CD4-positive, alpha-beta T cell treated with Interleukin-15 for 4 hours (primary cell): ENCODE measurements around the gene ARMC12.

Experiments
- DNase-seq: peaks from one replicate; pipeline ENCODE4 v3.0.0-alpha.2; 2020; ENCODE audit warnings: low spot score

ARMC12 gene

DNA sequence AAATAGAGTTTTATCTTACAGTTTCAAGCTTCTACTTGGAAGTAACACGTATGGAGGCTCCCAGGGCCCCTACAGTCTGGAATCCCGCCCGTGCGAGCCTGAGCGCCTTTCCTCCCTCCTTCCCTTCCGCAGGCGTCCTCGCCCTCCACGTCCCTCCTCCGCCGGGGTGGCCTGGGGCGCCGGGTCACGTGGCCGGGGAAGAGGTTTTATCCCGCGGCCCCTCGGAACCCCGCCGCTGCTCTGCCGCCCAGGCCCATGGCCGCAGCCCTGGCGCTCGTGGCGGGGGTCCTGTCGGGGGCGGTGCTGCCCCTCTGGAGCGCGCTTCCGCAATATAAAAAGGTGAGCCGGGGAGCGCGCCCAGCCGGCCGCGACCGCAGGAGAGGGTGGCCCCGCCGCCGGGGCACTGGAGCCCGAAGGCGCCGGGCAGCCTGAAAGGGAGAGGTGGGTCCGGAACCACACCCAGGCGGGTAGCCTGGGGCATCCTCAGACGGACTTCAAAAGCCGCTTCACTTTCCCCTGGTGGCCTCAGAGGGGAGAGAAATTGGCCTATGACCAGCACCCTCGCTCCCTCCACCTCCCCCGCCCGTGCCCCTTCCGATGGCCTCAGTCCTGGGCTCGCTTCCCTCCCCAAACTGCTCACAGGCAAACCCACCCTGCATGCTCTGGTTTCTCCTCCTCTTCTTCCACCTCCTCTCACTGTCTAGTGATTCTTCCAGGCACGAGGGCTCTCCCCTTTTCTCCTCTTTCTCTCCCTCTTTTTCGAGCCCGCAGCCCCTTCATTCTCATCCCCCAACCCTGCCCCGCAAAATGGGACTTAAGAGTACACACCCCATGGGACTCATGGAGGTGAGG is 39.8 kb downstream of the ARMC12 start, which contains the start of gene CLPSL2:
Gene CLPSL2 (plus strand): TSS at position 235 of the 852 bp plus-strand sequence. CDS start 21 bp downstream, at position 256.
- no peak for DNase-seq

DNA sequence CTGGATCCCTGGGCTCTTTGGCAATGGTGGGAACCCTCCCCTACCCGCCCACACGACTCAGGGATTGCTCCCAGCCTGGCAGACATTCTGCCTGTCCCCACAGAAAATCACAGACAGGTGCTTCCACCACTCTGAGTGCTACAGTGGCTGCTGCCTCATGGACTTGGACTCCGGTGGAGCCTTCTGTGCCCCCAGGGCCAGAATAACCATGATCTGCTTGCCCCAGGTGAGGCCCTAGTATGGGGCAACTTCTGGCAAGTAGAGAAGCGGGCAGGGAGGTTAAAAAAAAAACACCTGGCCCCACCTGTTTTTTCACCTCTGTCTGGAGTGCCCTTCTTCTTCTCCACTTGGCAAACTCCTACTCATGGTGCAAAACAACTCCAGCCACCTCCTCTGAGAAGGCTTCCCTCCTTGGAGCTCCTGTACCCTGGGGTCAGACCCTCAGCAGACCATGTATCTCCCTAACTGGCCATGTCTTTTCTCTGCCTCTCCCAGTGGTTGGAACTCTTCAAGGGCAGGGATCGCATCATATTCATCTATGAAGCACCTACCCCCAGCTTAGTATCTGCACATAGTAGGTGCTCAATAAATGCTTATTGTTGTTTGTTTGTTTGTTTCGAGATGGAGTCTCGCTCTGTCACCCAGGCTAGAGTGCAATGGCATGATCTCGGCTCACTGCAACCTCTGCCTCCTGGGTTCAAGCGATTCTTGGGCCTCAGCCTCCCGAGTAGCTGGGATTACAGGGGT is 40.7 kb downstream of the ARMC12 start:
- DNase-seq: no peak

DNA sequence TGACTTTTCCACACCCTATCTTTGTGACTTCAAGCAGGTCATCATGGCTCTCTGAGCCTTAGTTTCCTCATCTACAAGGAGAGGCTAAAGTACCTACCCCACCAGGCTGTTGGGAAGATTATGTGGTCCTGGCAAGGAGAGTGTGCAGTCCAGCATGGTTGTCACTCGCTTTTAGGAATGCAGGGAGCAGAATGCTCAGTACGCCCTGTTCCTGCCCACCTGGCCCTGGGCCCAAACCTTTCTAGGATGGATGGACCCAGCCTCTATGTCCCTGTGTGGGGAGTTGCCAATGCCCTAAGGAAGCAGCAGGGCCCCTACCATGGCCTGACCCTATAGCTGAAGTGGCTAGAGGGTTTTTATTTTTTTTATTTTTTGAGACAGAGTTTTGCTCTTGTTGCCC is 41.6 kb downstream of the ARMC12 start:
- DNase-seq: no peak

DNA sequence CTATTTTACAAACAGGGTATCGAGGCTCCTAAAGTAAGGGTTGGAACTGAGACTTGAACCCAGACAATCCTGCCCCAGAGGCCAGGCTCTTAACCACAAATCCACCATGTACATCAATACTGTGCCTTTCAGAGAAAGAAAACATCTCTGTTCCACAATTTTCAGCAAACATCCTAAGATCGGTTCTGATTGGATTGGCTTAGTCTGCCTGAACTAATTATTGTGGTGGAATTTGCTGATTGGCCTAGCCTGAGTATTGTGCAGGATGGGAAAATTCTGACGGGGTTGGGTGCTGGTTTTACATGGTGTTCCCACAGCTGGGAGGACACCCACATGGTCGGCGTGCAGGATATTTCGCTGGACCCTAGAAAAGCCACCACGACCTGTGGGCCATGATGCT is 43.9 kb downstream of the ARMC12 start, which contains the start of gene CLPSL1:
Gene CLPSL1 (plus strand): TSS at position 301 of the 400 bp plus-strand sequence. CDS start 92 bp downstream, at position 393.
- no peak for DNase-seq

DNA sequence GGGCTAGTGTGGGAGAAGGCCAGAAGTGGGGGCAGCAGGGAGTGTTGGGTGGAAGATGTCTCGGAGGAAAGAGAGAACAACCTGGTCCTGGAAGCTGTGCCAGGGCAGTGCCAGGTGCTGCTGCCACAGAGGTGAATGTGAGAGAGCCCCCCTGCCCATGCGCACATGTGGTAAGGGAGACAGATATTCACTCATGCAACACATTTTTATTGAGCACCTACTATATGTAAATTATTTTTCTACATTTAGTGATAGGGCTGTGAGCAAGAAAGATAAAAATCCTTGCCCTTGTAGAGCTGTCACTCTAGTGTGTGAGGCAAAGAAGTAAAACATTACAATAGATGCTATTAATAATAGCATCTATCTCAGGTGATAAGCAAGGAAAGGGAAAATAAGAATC is 44.5 kb downstream of the ARMC12 start:
- DNase-seq: no peak

DNA sequence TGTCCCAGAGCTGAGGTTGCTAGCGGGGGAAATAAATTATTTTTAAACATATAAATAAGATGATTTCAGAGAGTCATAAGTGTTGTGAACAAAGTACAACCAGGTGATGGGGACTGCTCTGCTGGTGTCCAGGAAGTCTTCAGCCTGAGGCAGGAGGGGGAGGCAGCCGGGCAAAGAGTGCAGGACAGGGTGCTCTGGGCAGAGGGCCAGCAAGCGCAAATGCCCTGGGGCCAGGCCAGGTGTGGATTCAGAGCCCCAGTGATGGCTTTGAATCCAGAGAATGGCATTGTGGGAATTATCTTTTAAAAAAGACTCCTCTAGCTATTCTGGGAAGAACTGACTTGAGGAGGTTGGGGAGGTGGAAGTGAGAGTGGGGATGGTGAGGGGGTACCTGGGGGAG is 45.6 kb downstream of the ARMC12 start:
- DNase-seq: no peak

DNA sequence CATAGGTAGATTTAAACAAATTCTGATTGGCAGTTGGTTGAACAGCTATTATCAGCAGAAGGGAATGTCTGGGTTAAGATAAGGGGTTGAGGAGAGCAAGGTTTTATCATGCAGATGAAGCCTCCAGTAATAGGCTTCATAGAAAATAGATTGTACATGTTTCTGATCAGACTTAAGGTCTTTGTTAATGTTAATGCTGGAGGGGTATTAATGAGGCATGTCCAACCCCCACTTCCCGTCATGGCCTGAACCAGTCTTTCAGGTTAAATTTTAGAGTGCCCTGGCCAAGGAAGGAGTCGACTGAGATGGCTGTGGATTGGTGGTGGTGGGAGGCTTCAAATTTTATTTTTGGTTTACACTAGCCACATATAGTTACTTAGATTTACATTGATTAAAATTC is 47.4 kb downstream of the ARMC12 start:
- no peak for DNase-seq

DNA sequence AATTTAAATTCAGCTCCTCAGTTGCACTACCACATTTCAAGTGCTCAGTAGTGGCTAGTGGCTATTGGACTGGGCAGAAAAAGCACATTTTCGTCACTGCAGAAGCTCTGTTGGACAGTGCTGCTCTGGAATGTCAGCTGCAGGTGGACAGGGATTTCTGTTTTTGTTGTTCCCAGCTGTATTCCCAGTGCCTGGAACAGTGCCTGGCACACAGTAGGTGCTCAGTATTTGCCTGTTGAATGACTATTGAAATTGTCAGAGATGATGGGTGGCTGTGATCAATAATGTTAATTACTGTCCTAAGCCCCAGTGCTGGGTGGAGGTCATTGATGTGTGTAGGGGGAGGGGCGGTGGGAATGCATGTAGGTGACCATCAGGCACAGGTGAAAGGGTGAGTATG is 49.4 kb downstream of the ARMC12 start:
- no peak for DNase-seq

DNA sequence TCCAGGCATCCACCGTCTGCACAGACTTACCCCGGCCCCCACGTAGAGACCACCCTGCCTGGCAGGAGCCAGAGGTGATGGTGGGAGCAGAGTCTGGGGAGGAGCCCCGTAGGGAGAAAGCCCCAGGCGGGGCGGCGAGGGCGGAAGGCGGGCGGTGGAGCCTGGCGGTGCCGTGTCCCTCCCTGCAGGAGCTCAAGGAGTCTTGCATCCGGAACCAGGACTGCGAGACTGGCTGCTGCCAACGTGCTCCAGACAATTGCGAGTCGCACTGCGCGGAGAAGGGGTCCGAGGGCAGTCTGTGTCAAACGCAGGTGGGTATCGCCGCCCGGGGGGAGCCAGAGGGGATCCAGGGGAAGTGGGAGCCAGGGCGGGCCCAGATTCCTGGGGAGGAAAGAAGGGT is 50.0 kb downstream of the ARMC12 start:
- DNase-seq: no peak

DNA sequence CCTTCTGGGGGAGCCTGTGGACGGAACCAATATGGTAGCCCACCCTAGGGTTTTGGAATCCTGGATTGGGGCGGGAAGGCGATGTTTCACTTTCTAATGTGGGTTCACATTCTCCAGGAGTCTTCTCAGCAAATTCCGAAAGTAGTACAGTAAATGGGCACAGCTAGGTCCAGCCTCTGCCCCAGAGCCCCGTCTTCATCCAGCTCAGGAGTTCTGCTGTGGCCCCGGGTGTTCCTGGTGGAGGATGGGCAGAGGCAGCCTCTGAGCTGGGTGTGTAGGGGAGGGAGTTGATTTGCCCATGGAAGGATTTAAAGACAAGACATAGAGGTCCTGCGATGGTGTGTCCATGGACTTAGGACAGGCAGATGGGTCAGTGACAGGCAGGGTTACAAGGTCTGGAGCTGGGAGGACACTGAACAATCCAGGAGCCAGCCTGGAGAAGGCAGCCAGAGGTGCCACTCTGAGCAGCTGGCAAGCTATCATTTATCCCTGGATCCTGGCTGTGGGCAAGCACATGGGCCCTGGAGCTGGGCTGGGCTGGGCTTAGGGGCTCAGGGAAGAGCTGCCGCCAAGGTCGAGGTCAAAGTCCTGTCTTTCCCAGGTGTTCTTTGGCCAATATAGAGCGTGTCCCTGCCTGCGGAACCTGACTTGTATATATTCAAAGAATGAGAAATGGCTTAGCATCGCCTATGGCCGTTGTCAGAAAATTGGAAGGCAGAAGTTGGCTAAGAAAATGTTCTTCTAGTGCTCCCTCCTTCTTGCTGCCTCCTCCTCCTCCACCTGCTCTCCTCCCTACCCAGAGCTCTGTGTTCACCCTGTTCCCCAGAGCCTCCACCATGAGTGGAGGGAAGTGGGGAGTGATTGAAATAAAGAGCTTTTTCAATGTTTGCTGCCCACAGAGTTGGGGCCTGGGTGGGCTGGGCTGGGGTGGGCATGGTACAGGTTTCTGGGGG is 50.7 kb downstream of the ARMC12 start:
- DNase-seq: no peak

DNA sequence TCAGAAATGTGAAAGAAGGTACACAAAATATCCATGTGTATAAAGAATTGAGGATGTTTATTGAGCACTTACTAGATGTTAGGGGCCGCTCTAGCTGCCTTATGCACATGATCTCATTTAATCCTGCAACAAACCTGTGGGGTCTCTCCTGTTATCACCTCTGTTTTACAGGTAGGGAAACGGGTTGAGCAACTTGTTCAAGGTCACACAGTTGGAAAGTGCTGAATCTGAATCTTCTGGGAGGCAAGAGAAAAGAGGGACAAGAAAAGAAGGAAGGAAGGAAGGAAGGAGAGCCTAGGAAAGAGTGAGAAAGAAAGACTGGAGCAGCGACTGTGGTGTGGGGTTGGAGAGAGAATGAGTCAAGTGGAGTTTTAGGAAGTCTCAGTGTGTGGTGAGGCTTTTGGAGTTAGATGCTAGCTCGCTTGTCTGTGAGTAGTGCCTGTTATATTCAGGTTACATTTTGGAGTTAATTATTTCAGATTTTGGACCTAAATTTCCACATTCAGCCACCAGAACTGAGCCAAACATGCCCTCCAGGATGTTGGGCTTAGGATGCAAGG is 51.7 kb downstream of the ARMC12 start:
- DNase-seq: no peak

DNA sequence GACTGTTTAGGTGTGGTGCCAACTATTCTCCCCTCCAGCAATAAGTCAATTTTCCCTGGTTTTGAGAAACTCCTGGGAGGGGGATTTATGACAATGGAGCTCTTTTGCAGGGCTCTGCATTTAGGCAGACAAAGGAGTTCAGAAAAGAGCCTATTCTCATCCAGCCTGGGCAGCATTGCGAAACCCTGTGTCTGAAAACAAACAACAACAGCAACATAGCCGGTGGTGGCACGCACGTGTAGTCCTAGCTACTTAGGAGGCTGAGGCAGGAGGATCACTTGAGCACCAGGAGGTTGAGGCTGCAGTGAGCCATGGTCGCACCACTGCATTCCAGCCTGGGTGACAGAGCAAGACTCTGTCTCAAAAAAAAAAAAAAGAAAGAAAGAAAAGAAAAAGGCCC is 53.9 kb downstream of the ARMC12 start:
- no peak for DNase-seq

DNA sequence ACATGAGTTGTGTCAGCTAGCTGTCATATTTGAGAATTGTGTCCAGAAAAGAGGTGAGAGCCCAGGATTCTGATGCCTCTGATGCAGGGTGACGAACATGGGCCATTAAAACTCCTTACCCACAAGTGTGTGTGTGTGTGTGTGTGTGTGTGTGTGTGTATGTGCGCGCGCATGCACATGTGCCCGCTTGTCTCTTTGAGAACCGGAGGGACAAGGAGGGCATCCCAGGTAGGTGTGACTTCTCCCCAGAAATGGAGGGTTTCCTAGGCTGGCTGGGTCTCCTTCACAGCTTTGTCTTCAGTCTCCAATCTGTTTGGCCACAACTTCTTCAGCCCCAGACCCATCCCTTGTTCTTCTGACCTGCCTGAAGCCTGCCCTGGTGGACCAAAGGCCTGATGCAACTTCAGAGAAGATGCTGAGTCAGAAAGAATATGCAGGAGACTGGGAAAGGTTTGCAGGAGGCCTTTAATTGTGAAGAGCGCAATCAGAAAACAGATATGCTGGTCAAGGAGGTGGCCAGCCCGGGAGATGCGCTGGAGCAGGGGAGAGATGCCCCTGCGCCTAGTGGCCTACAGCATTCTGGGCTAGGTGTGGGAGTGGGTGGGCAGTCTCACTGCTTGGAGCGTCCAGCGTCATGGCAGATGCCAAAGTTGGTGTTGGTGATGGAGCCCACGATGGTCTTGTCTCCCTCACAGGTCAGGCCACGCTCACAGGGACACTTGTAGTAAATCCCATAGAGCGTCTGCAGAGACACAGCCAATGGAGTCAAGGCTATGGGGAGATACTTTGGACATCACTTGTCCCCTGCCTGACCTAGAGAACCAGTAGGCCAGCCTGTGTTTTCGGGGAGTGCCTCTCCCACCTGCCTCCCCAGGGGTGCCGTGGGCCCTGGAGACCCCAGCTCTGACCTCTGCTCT is 58.0 kb downstream of the ARMC12 start:
- no peak for DNase-seq

DNA sequence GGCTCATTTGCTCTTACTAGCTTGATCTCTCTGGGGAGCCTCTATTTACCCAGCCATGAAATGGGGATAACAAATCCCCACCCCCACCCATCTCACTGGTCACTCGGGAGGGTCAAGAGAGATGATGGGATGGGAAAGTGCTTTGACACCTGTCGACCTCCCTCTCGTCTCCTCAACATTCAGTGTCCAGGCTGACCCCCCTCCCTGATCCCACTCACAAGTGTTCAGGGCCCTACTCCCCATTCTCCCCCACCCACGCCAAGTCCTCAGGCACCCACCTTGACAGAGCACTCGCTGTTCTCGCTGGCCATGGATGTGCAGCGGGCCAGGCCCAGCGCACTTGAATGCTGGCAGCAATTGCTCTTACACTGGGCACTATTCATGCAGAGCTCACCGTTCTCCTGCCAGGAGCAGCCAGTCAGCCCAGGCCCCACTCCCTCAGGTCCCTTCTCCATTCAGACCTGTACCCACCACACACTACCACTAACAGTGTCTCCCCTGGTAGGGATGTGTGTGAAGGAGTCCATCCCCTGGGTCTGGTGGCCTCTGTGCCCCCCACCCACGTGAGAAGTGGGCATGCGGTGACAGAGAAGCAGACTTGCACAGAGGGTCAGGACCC is 58.7 kb downstream of the ARMC12 start:
- no peak for DNase-seq

DNA sequence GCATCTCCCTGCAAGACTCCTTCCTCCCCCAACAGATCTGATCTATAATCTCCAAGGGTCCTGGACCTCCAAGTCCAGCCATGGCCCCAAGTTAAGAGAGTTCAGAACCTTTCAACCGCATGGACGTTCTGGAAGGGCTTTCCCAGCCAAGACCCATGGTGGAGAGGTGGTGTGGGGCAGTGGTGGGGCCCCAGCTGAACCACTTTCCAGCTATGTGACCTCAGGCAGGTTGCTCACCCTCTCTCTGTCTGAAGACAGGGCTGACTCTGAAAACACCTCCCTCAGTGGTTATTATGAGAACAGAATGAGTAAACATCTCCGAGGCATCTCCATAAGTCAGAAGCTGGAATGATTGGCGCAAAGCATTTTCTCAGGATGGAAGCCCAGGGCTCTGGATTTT is 59.4 kb downstream of the ARMC12 start:
- DNase-seq: no peak

DNA sequence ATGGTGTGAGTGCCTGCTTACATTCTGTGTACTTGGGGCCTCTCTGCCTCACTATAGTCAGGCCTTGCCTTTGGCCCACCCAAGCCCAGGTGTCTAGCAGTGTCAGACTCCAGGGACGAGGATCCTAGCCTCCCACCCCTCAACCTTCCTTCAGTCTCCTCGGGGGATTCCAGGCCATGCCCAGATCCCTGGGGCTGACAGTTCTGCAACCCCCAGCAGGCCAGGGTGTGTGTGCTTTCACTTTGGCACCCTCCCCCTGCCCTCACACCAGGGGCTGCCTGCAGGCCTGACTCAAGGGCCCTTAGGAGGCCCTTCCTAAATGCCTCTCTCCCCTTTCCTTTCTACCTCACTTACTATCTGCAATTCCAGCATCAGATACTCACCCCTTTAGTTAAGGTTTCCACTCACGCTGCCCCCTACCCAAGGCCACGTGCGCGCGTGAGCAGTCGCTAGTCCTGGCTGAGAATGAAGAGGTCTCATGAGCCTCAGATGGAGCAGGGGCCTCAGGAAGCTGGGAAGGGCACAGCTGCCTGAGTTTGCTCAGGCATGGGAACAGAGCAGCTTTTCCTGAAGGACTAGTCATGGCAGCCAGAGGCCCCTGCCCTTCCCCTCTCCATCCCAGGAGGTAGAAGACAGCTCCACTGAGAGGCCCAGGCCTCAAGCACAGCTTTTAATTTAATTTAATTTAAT is 61.1 kb downstream of the ARMC12 start:
- no peak for DNase-seq
